IMR-90 (cell line): ENCODE measurements around the gene AKIRIN1. TPM values are rescaled to one million over a fixed set of nuclear protein-coding genes. Genes with fewer than 3 reads are reported as not detected.
"Not testable (repeated sequence)": the region's sequence is repeated elsewhere in the genome, so short reads cannot be mapped to it uniquely, and the experiment has no call there.

Experiments used
- ATAC-seq: fragments of 200-7000 bp; cut with Tn5 transposase; 2 replicates; pipeline ENCODE4 v1.9.1; 2020; ENCODE audit warnings: low read depth, mild to moderate bottlenecking, moderate library complexity
- BruUV-seq: library from RNA; stranded (reverse); fragments of 400-500 nt; replicated peaks from 2 replicates; lab custom pipeline; 2021; lab: Mats Ljungman, UMichigan
- CTCF ChIA-PET: fragments of 300-600 bp; formaldehyde crosslinking; extraction: SDS; loops from one replicate; lab custom pipeline; 2021; ENCODE audit warnings: antibody characterized with exemption; lab: Yijun Ruan, JAX
- POLR2A ChIA-PET: fragments of 300-600 bp; sonication (Branson Sonifier 250); formaldehyde crosslinking; loops from one replicate; lab custom pipeline; 2022; ENCODE audit warnings: antibody characterized with exemption; ENCODE audit not compliant: unreplicated experiment; lab: Charles Lee
- DNase-seq: peaks from one replicate; pipeline ENCODE4 v3.0.0; 2013
- H2AFZ ChIP-seq: replicated peaks from 2 replicates; pipeline ENCODE3; 2013; ENCODE audit warnings: low read length, mild to moderate bottlenecking; ENCODE audit not compliant: poor library complexity
- H2AK5ac ChIP-seq: 2 replicates; pipeline ENCODE4 v1.6.1; 2013; ENCODE audit warnings: low read depth, low read length, inconsistent platforms
- H2AK9ac ChIP-seq: replicated peaks from 2 replicates; pipeline ENCODE3; 2013; ENCODE audit warnings: mild to moderate bottlenecking, low read depth, low read length, moderate library complexity; ENCODE audit not compliant: poor library complexity
- H2BK120ac ChIP-seq: 2 replicates; pipeline ENCODE4 v1.6.1; 2013; ENCODE audit warnings: low read depth, low read length, inconsistent platforms
- H2BK15ac ChIP-seq: 3 replicates; pipeline ENCODE4 v1.6.1; 2013; ENCODE audit warnings: low read depth, low read length, inconsistent platforms
- H2BK20ac ChIP-seq: 2 replicates; pipeline ENCODE4 v1.6.1; 2013; ENCODE audit warnings: low read depth, mild to moderate bottlenecking, inconsistent platforms, low read length, moderate library complexity
- H2BK5ac ChIP-seq: 2 replicates; pipeline ENCODE4 v1.6.1; 2013; ENCODE audit warnings: mild to moderate bottlenecking, low read depth, low read length, inconsistent platforms; ENCODE audit not compliant: poor library complexity, severe bottlenecking
- H3K14ac ChIP-seq: replicated peaks from 2 replicates; pipeline ENCODE4 v1.6.1; 2013; ENCODE audit warnings: low read depth, low read length, inconsistent platforms
- H3K18ac ChIP-seq: 2 replicates; pipeline ENCODE4 v1.6.1; 2013; ENCODE audit warnings: low read depth, low read length, control low read depth
- H3K23ac ChIP-seq: 2 replicates; pipeline ENCODE4 v1.6.1; 2013; ENCODE audit warnings: low read depth, low read length, inconsistent platforms
- H3K27ac ChIP-seq: 2 replicates; pipeline ENCODE4 v1.5.1; 2013; ENCODE audit warnings: mild to moderate bottlenecking, control low read depth, low read length; ENCODE audit not compliant: insufficient read depth
- H3K27me3 ChIP-seq: 2 replicates; pipeline ENCODE4 v1.6.1; 2013; ENCODE audit warnings: low read length; ENCODE audit not compliant: control insufficient read depth, insufficient read depth
- H3K36me3 ChIP-seq: 2 replicates; pipeline ENCODE4 v1.6.1; 2013; ENCODE audit warnings: low read length, mixed read lengths; ENCODE audit not compliant: control insufficient read depth, insufficient read depth
- H3K4ac ChIP-seq: 2 replicates; pipeline ENCODE4 v1.6.1; 2013; ENCODE audit warnings: low read depth, low read length, inconsistent platforms
- H3K4me1 ChIP-seq: 2 replicates; pipeline ENCODE4 v1.6.1; 2013; ENCODE audit warnings: low read length, mixed read lengths; ENCODE audit not compliant: control insufficient read depth, insufficient read depth
- H3K4me2 ChIP-seq: 2 replicates; pipeline ENCODE4 v1.6.1; 2013; ENCODE audit warnings: low read depth, mild to moderate bottlenecking, control low read depth, low read length, moderate library complexity
- H3K4me3 ChIP-seq: 2 replicates; pipeline ENCODE4 v1.5.1; 2013; ENCODE audit warnings: low read depth, mild to moderate bottlenecking, control low read depth, low read length, moderate library complexity; ENCODE audit not compliant: insufficient read depth
- H3K56ac ChIP-seq: 2 replicates; pipeline ENCODE4 v1.6.1; 2013; ENCODE audit warnings: low read length, inconsistent platforms; ENCODE audit not compliant: insufficient read depth; ENCODE audit errors: extremely low read depth
- H3K79me1 ChIP-seq, 2 experiments: 2 replicates each; pipeline ENCODE4 v1.6.1; 2013; ENCODE audit warnings: low read length in 2 of 2, inconsistent platforms in 1 of 2, low read depth in 1 of 2
- H3K9ac ChIP-seq: 2 replicates; pipeline ENCODE4 v1.6.1; 2013; ENCODE audit warnings: low read depth, low read length, control low read depth
- H3K9me1 ChIP-seq: 2 replicates; pipeline ENCODE4 v1.6.1; 2013; ENCODE audit warnings: low read length, inconsistent platforms; ENCODE audit not compliant: insufficient read depth
- H3K9me3 ChIP-seq: 2 replicates; pipeline ENCODE4 v1.6.1; 2013; ENCODE audit warnings: low read length; ENCODE audit not compliant: control insufficient read depth, insufficient read depth
- H4K20me1 ChIP-seq: 2 replicates; pipeline ENCODE4 v1.6.1; 2013; ENCODE audit warnings: low read length, inconsistent platforms; ENCODE audit not compliant: insufficient read depth
- H4K5ac ChIP-seq: 2 replicates; pipeline ENCODE4 v1.6.1; 2013; ENCODE audit warnings: mild to moderate bottlenecking, low read depth, low read length, control low read depth
- H4K8ac ChIP-seq, 2 experiments: 2 replicates each; pipeline ENCODE4 v1.6.1; 2013; ENCODE audit warnings: low read depth in 2 of 2, low read length in 2 of 2, control low read depth in 1 of 2, inconsistent platforms in 1 of 2
- H4K91ac ChIP-seq: 2 replicates; pipeline ENCODE4 v1.6.1; 2013; ENCODE audit warnings: low read depth, low read length, inconsistent platforms; ENCODE audit not compliant: insufficient read depth
- WGBS, 2 experiments: methylation state at CpG; one replicate each; pipeline versions ENCODE4 v1.1.5 to v1.1.7; 2013; ENCODE audit warnings: missing lambda C conversion rate in 2 of 2; ENCODE audit not compliant: insufficient read length in 1 of 2; ENCODE audit errors: extremely low coverage in 2 of 2; 5-methylcytosine and 5-hydroxymethylcytosine counted together
- dilution Hi-C: fragments of 300-500 bp; cut with HindIII; formaldehyde crosslinking; loops from one replicate; pipeline ENCODE4 v1.14.3; 2018; ENCODE audit warnings: low sequenced_read_pairs; ENCODE audit not compliant: unreplicated experiment
- in situ Hi-C: fragments of 300-500 bp; cut with MboI; formaldehyde crosslinking; loops from 3 replicates; pipeline ENCODE4 v1.14.3; 2019; ENCODE audit warnings: low sequenced_read_pairs, inconsistent platforms, mixed read lengths
- intact Hi-C: fragments of 100-400 bp; cut with micrococcal nuclease; formaldehyde crosslinking; loops from 2 replicates; pipeline ENCODE4 v1.10.0; 2022
- microRNA-seq, 2 experiments: library from miRNA; stranded (forward) in 1 of 2; unstranded in 1 of 2; fragments of 10-50 nt in 1 of 2; fragments of <30 nt in 1 of 2; gene quantifications in 1 of 2; microRNA quantifications in 1 of 2; one replicate each; pipeline versions ENCODE3 to v1.1.0; 2013 to 2020; ENCODE audit not compliant: insufficient read depth in 1 of 2, insufficient read length in 1 of 2, unreplicated experiment in 1 of 2
- polyA plus RNA-seq, 3 experiments: library from polyadenylated mRNA; depleted of rRNA; stranded (reverse); fragments of >200 nt; gene quantifications; 2 replicates each; pipeline ENCODE4 v1.2.3, GENCODE V29; 2012; ENCODE audit warnings: low replicate concordance in 1 of 3
- small RNA-seq, 5 experiments: library from RNA; depleted of rRNA; stranded (forward); fragments of <200 nt; gene quantifications; one replicate each; pipeline ENCODE3, GENCODE V24; 2012
- total RNA-seq: library from RNA; depleted of rRNA; stranded (reverse); fragments of >200 nt; gene quantifications from 2 replicates; pipeline ENCODE4 v1.2.3, GENCODE V29; 2012; rRNA removed

AKIRIN1 gene
- total and polyA plus RNA-seq, 2 of the 4 experiments (the other 2 are of a cell fraction) = 42.5 to 44.2 TPM

- H2AK5ac ChIP-seq, H3K9ac ChIP-seq, H2AK9ac ChIP-seq, CTCF ChIA-PET, intact Hi-C loops, H3K4me3 ChIP-seq, H3K9me3 ChIP-seq, H4K5ac ChIP-seq, H3K18ac ChIP-seq, H2BK15ac ChIP-seq, in situ Hi-C loops, H2BK5ac ChIP-seq, H2BK20ac ChIP-seq, H3K4ac ChIP-seq, H3K23ac ChIP-seq, DNase-seq, H3K36me3 ChIP-seq, H3K79me1 ChIP-seq, H4K8ac ChIP-seq, dilution Hi-C loops, H4K91ac ChIP-seq, BruUV-seq, H3K4me2 ChIP-seq, ATAC-seq, H3K27ac ChIP-seq, H3K4me1 ChIP-seq, H3K9me1 ChIP-seq, H2AFZ ChIP-seq, POLR2A ChIA-PET, H3K27me3 ChIP-seq, H3K56ac ChIP-seq, H4K20me1 ChIP-seq, H2BK120ac ChIP-seq, H3K14ac ChIP-seq: not testable (repeated sequence)
- no CpG with 5 or more reads among the region's 8 CpGs for WGBS, 2 experiments
Measured at GRCh38 chr1:39055213-39055710, 64.2 kb downstream of the AKIRIN1 start.

Small RNA genes within 50 kb of the gene (microRNA-seq; reads per million reads assigned to microRNA genes)
- gene RF00019 (ENCODE audit: insufficient read depth, insufficient read length) = not detected

Small RNA genes within 50 kb of the gene (small RNA-seq; reads per million reads assigned to genes)
- 0 reads per million in 5 experiments for gene RF00019

Other genes starting within 250 kb of the AKIRIN1 start
- gene RRAGC, start 131.5 kb upstream of the AKIRIN1 start, total RNA-seq = 7.2 and 11.7 TPM in 2 replicates
- gene RRAGC, start 131.5 kb upstream of the AKIRIN1 start, polyA plus RNA-seq (2012; rRNA removed) = 9.3 and 12.2 TPM in 2 replicates
- gene MYCBP, start 117.9 kb upstream of the AKIRIN1 start, total RNA-seq = 9.9 and 15.6 TPM in 2 replicates
- gene MYCBP, start 117.9 kb upstream of the AKIRIN1 start, polyA plus RNA-seq (2012; rRNA removed) = 10.1 and 11.9 TPM in 2 replicates
- gene GJA9, start 109.7 kb upstream of the AKIRIN1 start, total RNA-seq = not detected in 2 replicates
- gene GJA9, start 109.7 kb upstream of the AKIRIN1 start, polyA plus RNA-seq (2012; rRNA removed) = not detected in 2 replicates
- gene RHBDL2, start 49.4 kb upstream of the AKIRIN1 start, total RNA-seq = 0.28 and 0.36 TPM in 2 replicates
- 0.30 and 0.38 TPM in 2 replicates for gene RHBDL2, start 49.4 kb upstream of the AKIRIN1 start, polyA plus RNA-seq (2012; rRNA removed)
- gene NDUFS5, start 35.1 kb downstream of the AKIRIN1 start, total RNA-seq = 645 and 1,415 TPM in 2 replicates
- gene NDUFS5, start 35.1 kb downstream of the AKIRIN1 start, polyA plus RNA-seq (2012; rRNA removed) = 934 and 1,092 TPM in 2 replicates
- gene MACF1, start 213.4 kb downstream of the AKIRIN1 start, total RNA-seq = 368 and 369 TPM in 2 replicates
- gene MACF1, start 213.4 kb downstream of the AKIRIN1 start, polyA plus RNA-seq (2012; rRNA removed) = 56.3 and 67.6 TPM in 2 replicates